ENCODE results near the gene POGLUT2. TPM values are rescaled to one million over a fixed set of nuclear protein-coding genes. Genes with fewer than 3 reads are reported as not detected.

POGLUT2 gene
- total RNA-seq, 1 donor from 2014 or later: 32.9 TPM

- Mint-ChIP-seq H3K27ac (ENCODE audit: unreplicated experiment) (no peak overlapping the region), H3K36me3 (ENCODE audit: unreplicated experiment) (peaks cover 2% of the 10 kb centered on the region), H3K9me3 (ENCODE audit: unreplicated experiment) (peaks cover 16% of the 10 kb centered on the region), H3K4me1 (ENCODE audit: unreplicated experiment) (no peaks in the 10 kb centered on the region), H3K4me3 (ENCODE audit: unreplicated experiment) (no peak overlapping the region), H3K27me3 (ENCODE audit: unreplicated experiment) (peaks cover 2% of the 10 kb centered on the region)
- no peak for DNase-seq (ENCODE audit: extremely low spot score, unreplicated experiment)
- no peak for TF ChIP-seq CTCF (IDR thresholded peaks at IDR 0.05)
Observed at GRCh38 chr13:102751886-102752285, 46.9 kb downstream of the POGLUT2 start.

- no peak for TF ChIP-seq CTCF (IDR thresholded peaks at IDR 0.05)
- no peak for DNase-seq (ENCODE audit: extremely low spot score, unreplicated experiment)
- H3K4me1 Mint-ChIP-seq (ENCODE audit: unreplicated experiment): no peaks in the 10 kb centered on the region
- no peak overlapping the region for H3K4me3 Mint-ChIP-seq (ENCODE audit: unreplicated experiment)
- H3K27ac Mint-ChIP-seq (ENCODE audit: unreplicated experiment): no peak overlapping the region
- H3K36me3 Mint-ChIP-seq (ENCODE audit: unreplicated experiment): peaks cover 1% of the 10 kb centered on the region
- peaks cover 31% of the 10 kb centered on the region for H3K9me3 Mint-ChIP-seq (ENCODE audit: unreplicated experiment)
- H3K27me3 Mint-ChIP-seq (ENCODE audit: unreplicated experiment): peaks cover 51% of the 10 kb centered on the region
Observed at GRCh38 chr13:102742506-102742905, 56.3 kb downstream of the POGLUT2 start.

GRCh38 chr13:102742101-102742500 is 56.7 kb downstream of the POGLUT2 start:
- Mint-ChIP-seq H3K4me1 (ENCODE audit: unreplicated experiment) (no peaks in the 10 kb centered on the region), H3K9me3 (ENCODE audit: unreplicated experiment) (peaks cover 30% of the 10 kb centered on the region), H3K4me3 (ENCODE audit: unreplicated experiment) (no peak overlapping the region), H3K36me3 (ENCODE audit: unreplicated experiment) (peaks cover 1% of the 10 kb centered on the region), H3K27me3 (ENCODE audit: unreplicated experiment) (peaks cover 51% of the 10 kb centered on the region), H3K27ac (ENCODE audit: unreplicated experiment) (no peak overlapping the region)
- no peak for TF ChIP-seq CTCF (IDR thresholded peaks at IDR 0.05)
- no peak for DNase-seq (ENCODE audit: extremely low spot score, unreplicated experiment)

Other genes starting within 250 kb of the POGLUT2 start
- 44.9 and 47.5 TPM in 2 replicates for gene TPP2, start 202.0 kb downstream of the POGLUT2 start, total RNA-seq
- gene METTL21C, start 103.9 kb downstream of the POGLUT2 start, total RNA-seq: not detected in 2 replicates
- gene TEX30, start 25.2 kb downstream of the POGLUT2 start, total RNA-seq: 8.7 and 9.0 TPM in 2 replicates
- 30.3 and 30.7 TPM in 2 replicates for gene BIVM, start 143 bp upstream of the POGLUT2 start, total RNA-seq
- 48.9 and 52.1 TPM in 2 replicates for gene ERCC5, start 47.1 kb upstream of the POGLUT2 start, total RNA-seq